ENCODE data around the gene CLMN.

The CLMN gene

DNA sequence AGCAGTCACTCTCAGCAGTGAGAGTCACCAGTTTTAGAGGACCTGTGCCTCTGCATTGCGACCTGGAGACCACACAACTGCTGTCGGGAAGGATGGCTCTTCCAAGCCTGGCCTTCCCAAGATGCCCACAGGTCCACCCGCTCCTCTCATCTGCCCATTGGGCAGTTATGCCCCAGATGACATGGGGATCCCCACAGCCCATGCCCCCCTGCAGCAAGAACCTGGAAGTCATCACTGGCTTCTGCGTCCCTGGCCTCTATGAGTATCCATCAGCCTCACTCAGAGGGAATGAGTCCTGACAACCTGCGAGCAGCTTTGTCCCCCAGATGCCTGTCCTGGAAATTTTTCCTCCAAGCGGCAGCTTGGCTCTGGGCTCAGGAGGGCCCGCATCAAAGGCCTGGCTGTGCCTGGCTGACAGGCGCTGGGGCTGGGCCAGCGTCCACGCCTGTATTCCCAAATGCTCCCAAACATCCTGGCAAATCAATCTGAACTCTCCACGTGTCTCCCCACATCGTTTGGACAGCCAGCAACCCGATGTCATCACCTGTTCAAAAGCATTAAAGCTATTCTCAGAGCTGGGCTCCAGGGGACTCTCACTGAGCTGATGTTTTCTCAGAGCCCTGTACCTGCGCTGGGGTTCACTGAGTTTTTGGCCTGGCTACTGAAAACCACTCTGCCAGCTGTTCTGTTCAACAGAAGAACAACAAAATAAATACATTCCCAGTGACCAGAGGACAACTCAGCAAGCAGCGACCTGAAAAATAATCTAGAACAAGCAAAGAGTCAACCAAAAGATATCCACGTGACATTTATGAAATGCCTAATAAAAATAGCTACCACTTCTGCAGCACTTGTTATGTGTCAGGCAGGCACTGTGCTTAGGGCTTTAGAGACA, 57.8 kb downstream of the CLMN start:
- H3K36me3 ChIP-seq (ENCODE audit: control insufficient read depth in 2 of 2, insufficient read depth in 2 of 2, low read length in 2 of 2) = no peaks in the 10 kb centered on the region
- no peak overlapping the region for H3K27ac ChIP-seq (ENCODE audit: low read length)
- no peak overlapping the region for H3K4me3 ChIP-seq (ENCODE audit: low read length in 2 of 2)
- H3K4me1 ChIP-seq (ENCODE audit: control insufficient read depth, insufficient read depth, low read length) = peaks cover 5% of the 10 kb centered on the region
- no peak overlapping the region for H3K9ac ChIP-seq (ENCODE audit: low read length in 2 of 2)
- peaks cover 0 to 2% of the 10 kb centered on the region in 2 donors for H3K27me3 ChIP-seq (ENCODE audit: control insufficient read depth in 1 of 2, insufficient read depth in 2 of 2, low read length in 2 of 2)
- H3K9me3 ChIP-seq (ENCODE audit: control insufficient read depth in 2 of 2, low read length in 2 of 2) = no peaks in the 10 kb centered on the region

DNA sequence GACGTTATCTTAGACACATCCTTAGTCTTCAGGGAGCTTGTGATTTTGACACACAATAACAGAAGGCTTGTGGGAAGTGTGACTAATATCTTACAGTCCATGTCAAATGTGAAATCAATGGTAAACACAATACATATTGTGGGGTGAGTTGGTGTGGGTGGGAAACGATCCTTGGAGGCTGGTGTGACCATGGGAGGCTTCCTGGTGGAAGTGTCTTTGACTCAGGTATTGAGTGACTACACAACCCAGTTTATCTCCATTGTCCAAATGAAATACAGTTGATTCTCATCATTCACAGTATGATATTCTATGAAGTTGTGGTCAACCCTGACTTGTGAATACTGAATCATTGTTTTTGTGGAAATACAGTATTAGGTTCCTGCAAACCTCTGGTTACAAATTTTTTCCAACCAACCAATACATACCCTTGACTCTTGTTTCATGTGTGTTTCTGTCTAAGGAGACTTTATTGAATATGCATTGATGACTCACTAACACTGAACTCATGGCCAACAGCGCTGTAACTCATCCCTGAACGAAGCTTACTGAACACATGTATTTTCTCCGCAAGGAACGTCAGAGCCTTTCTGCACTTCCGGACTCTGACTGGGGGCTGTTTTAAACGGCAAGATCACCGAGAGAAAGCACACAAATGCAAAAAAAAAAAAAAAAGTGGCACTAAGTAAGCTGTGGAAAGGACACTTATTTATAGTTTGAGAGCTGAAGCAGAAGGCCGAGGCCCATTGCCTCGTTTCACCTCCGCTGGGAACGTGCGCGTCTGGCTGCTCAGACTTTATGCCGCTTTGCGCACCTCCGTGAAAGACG, 59.0 kb downstream of the CLMN start:
- H3K27me3 ChIP-seq (ENCODE audit: control insufficient read depth in 1 of 2, insufficient read depth in 2 of 2, low read length in 2 of 2) = peaks cover 0 to 2% of the 10 kb centered on the region in 2 donors
- no peak overlapping the region for H3K9ac ChIP-seq (ENCODE audit: low read length in 2 of 2)
- H3K27ac ChIP-seq (ENCODE audit: low read length) = no peak overlapping the region
- no peaks in the 10 kb centered on the region for H3K36me3 ChIP-seq (ENCODE audit: control insufficient read depth in 2 of 2, insufficient read depth in 2 of 2, low read length in 2 of 2)
- H3K9me3 ChIP-seq (ENCODE audit: control insufficient read depth in 2 of 2, low read length in 2 of 2) = no peaks in the 10 kb centered on the region
- H3K4me3 ChIP-seq (ENCODE audit: low read length in 2 of 2) = no peak overlapping the region
- H3K4me1 ChIP-seq (ENCODE audit: control insufficient read depth, insufficient read depth, low read length) = peaks cover 5% of the 10 kb centered on the region

DNA sequence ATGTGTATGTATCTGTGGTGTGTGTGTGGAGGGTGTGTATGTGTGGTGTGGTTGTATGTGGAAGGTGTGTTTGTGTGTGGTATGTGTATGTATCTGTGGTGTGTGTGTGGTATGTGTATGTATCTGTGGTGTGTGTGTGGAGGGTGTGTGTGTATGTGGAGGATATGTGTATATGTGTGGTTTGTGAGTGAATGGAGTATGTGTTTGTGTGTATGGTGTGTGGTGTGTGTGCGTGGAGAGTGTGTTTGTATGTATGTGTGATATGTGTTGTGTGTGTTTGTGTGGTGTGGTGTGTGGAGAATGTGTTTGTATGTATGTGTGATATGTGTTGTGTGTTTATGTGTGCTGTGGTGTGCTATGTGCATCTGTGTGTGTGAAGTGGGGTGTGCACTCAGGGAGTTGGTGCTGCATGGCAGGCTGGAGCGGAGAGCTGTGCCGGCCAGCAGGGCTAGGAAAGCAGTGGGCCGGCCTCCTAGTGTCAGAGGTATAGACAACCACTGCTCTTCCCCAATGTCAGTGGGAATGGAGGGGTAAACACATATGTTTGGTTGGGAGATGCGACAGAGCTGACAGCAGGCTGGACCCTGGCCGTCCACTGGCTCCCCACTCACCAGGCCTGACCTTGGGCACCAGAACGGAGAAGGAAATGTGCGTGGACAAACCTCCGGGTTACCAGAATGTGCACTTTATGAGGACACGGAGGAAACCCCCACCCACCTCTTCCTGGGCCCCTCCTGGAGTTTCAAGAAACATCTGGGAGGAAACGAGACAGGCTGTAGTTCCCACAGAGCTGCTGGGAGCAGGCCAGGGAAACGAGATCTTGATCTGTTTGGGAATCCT, 60.7 kb downstream of the CLMN start:
- Histone ChIP-seq H3K4me1 (ENCODE audit: control insufficient read depth, insufficient read depth, low read length) (peaks cover 5% of the 10 kb centered on the region), H3K4me3 (ENCODE audit: low read length in 2 of 2) (no peak overlapping the region), H3K9ac (ENCODE audit: low read length in 2 of 2) (no peak overlapping the region), H3K27me3 (ENCODE audit: control insufficient read depth in 1 of 2, insufficient read depth in 2 of 2, low read length in 2 of 2) (peaks cover 0 to 2% of the 10 kb centered on the region in 2 donors), H3K9me3 (ENCODE audit: control insufficient read depth in 2 of 2, low read length in 2 of 2) (no peaks in the 10 kb centered on the region), H3K27ac (ENCODE audit: low read length) (no peak overlapping the region), H3K36me3 (ENCODE audit: control insufficient read depth in 2 of 2, insufficient read depth in 2 of 2, low read length in 2 of 2) (no peaks in the 10 kb centered on the region)

DNA sequence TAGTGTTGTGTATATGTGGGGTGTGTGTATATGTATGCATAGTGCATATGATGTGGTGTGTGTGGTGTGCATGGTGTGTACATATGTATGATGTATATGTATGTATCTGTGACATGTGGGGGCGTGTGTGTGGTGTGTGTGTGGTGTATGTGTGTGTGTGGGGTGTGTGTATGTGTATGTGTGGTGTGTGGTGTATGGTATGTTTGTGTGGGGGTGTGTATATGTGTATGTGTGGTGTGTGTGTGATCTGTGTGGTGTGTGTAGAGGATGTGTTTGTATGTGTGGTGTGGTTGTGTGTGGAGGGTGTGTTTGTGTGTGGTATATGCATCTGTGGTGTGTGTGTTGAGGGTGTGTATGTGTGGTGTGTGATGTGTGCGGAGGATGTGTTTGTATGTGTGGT, 61.6 kb downstream of the CLMN start:
- Histone ChIP-seq H3K9me3 (ENCODE audit: control insufficient read depth in 2 of 2, low read length in 2 of 2) (no peaks in the 10 kb centered on the region), H3K27ac (ENCODE audit: low read length) (no peak overlapping the region), H3K4me3 (ENCODE audit: low read length in 2 of 2) (no peak overlapping the region), H3K27me3 (ENCODE audit: control insufficient read depth in 1 of 2, insufficient read depth in 2 of 2, low read length in 2 of 2) (peaks cover 0 to 2% of the 10 kb centered on the region in 2 donors), H3K4me1 (ENCODE audit: control insufficient read depth, insufficient read depth, low read length) (peaks cover 5% of the 10 kb centered on the region), H3K9ac (ENCODE audit: low read length in 2 of 2) (no peak overlapping the region), H3K36me3 (ENCODE audit: control insufficient read depth in 2 of 2, insufficient read depth in 2 of 2, low read length in 2 of 2) (no peaks in the 10 kb centered on the region)

DNA sequence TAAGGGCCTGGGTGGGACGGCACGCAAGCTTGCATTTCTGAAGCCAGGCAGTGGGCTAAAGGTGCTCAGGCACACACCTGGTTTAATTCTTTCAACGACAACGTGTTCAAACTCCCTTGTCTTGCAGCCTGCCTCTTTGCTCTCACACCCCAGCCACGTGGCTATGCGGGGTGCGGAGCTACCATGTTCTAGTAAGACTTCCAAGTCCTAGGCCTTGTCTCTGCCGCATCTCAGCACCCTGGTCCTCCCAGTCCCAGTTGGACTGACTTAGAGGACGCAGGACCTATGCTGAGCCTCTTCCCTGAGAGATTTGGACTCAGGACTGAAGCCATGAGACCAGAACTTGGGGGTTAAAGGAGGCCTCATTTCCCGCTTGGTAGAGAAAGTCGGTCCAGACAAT, 62.2 kb downstream of the CLMN start:
- Histone ChIP-seq H3K36me3 (ENCODE audit: control insufficient read depth in 2 of 2, insufficient read depth in 2 of 2, low read length in 2 of 2) (no peaks in the 10 kb centered on the region), H3K9ac (ENCODE audit: low read length in 2 of 2) (no peak overlapping the region), H3K27ac (ENCODE audit: low read length) (no peak overlapping the region), H3K4me3 (ENCODE audit: low read length in 2 of 2) (no peak overlapping the region), H3K4me1 (ENCODE audit: control insufficient read depth, insufficient read depth, low read length) (peaks cover 5% of the 10 kb centered on the region), H3K9me3 (ENCODE audit: control insufficient read depth in 2 of 2, low read length in 2 of 2) (no peaks in the 10 kb centered on the region), H3K27me3 (ENCODE audit: control insufficient read depth in 1 of 2, insufficient read depth in 2 of 2, low read length in 2 of 2) (peaks cover 0 to 2% of the 10 kb centered on the region in 2 donors)

DNA sequence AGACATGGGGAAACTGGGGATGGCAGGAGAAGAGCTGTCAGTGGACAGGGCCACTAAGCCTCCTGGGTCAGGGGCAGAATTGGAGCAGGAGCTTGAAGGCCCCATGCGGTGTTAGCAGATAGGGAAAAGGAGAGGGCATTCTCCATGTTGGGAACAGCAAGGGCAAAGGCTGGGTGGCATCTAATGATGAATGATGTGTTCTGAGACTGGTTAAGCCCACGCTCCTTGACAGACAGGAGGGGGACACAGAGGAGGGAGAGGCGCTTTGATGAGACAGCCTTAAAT, 63.0 kb downstream of the CLMN start:
- H3K4me1 ChIP-seq (ENCODE audit: control insufficient read depth, insufficient read depth, low read length) = peaks cover 5% of the 10 kb centered on the region

DNA sequence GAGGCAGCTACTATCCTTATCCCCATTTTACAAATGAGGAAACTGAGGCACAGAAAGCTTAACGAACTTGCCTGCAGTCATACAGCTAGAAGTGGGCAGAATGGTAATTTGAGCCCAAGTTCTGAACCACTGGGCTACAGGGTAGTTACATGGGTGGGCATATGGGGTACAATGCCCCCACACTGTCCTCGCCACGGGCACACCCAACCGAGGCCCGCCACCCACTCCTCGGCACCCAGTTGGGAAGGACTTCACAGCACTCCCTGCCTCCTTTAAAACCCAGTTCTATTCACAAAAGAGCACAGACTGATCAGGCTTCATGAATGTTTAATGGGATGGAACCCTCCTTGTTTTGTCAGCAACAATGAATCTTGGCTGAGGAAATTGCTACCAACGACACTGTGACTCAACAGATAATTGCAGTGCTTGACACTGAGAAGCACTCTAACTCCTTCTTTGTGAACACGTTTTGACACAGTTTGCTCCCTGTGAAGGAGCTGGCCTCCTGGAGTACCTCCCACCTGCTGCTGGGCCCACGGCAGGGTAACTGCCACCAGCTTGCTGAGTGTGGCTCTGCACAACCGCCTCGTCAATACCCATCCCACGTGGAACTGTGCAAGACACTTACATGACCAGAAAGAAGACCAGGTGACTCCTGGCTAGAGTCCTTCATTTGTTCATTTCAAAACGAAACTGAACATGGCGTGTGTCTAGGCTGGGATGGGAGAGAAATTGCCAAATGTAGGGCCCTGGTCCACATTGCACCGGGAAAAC, 63.5 kb downstream of the CLMN start:
- Histone ChIP-seq H3K27me3 (ENCODE audit: control insufficient read depth in 1 of 2, insufficient read depth in 2 of 2, low read length in 2 of 2) (peaks cover 0 to 2% of the 10 kb centered on the region in 2 donors), H3K4me3 (ENCODE audit: low read length in 2 of 2) (no peak overlapping the region), H3K9ac (ENCODE audit: low read length in 2 of 2) (no peak overlapping the region), H3K9me3 (ENCODE audit: control insufficient read depth in 2 of 2, low read length in 2 of 2) (no peaks in the 10 kb centered on the region), H3K36me3 (ENCODE audit: control insufficient read depth in 2 of 2, insufficient read depth in 2 of 2, low read length in 2 of 2) (no peaks in the 10 kb centered on the region), H3K27ac (ENCODE audit: low read length) (no peak overlapping the region), H3K4me1 (ENCODE audit: control insufficient read depth, insufficient read depth, low read length) (peaks cover 4% of the 10 kb centered on the region)

More for the DNA sequence above, 63.0 kb downstream of the CLMN start:
- H3K4me3 ChIP-seq (ENCODE audit: low read length in 2 of 2) = no peak overlapping the region
- no peaks in the 10 kb centered on the region for H3K9me3 ChIP-seq (ENCODE audit: control insufficient read depth in 2 of 2, low read length in 2 of 2)
- H3K27ac ChIP-seq (ENCODE audit: low read length) = no peak overlapping the region
- peaks cover 0 to 2% of the 10 kb centered on the region in 2 donors for H3K27me3 ChIP-seq (ENCODE audit: control insufficient read depth in 1 of 2, insufficient read depth in 2 of 2, low read length in 2 of 2)
- H3K9ac ChIP-seq (ENCODE audit: low read length in 2 of 2) = no peak overlapping the region
- no peaks in the 10 kb centered on the region for H3K36me3 ChIP-seq (ENCODE audit: control insufficient read depth in 2 of 2, insufficient read depth in 2 of 2, low read length in 2 of 2)

DNA sequence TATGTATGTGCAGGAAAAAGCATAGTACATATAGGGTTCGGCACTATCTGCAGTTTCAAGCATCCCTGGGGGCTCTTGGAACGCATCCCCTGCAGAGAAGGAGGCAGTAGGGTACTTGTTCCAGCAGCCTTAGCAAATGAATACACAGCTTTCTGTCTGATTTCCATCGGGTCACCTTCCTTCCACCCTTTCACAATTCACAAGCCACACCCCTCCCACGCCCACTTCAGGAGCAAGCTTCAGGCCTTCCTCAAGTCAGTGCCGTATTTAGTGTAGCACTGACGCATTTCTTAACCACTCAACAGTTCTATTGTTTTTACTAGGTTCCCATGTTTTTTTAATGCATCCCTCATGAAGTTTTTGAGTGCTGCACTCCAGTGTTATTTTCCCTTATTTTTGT, 64.2 kb downstream of the CLMN start:
- H3K27ac ChIP-seq (ENCODE audit: low read length) = no peak overlapping the region
- no peaks in the 10 kb centered on the region for H3K9me3 ChIP-seq (ENCODE audit: control insufficient read depth in 2 of 2, low read length in 2 of 2)
- H3K27me3 ChIP-seq (ENCODE audit: control insufficient read depth in 1 of 2, insufficient read depth in 2 of 2, low read length in 2 of 2) = peaks cover 0 to 2% of the 10 kb centered on the region in 2 donors
- H3K4me3 ChIP-seq (ENCODE audit: low read length in 2 of 2) = no peak overlapping the region
- no peak overlapping the region for H3K9ac ChIP-seq (ENCODE audit: low read length in 2 of 2)
- H3K4me1 ChIP-seq (ENCODE audit: control insufficient read depth, insufficient read depth, low read length) = peaks cover 2% of the 10 kb centered on the region
- no peaks in the 10 kb centered on the region for H3K36me3 ChIP-seq (ENCODE audit: control insufficient read depth in 2 of 2, insufficient read depth in 2 of 2, low read length in 2 of 2)

DNA sequence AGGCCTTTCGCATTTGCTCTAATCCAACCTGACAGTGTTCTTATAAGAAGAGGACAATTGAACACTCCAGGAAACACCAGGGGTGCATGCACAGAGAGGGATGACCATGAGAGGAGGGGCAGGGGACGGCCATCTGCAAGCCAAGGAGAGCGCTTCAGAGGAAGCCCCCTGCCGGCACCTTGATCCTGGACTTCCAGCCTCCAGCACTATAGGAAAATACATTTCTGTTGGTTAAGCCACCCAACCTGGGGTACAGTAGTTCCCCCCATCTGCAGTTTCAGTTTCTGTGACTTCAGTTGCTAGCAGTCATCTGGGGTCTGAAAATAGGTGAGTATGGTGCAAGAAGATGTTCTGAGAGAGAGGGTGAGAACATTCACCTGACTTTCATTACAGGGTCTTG, 64.7 kb downstream of the CLMN start:
- H3K27ac ChIP-seq (ENCODE audit: low read length) = no peak overlapping the region
- peaks cover 0 to 2% of the 10 kb centered on the region in 2 donors for H3K27me3 ChIP-seq (ENCODE audit: control insufficient read depth in 1 of 2, insufficient read depth in 2 of 2, low read length in 2 of 2)
- no peaks in the 10 kb centered on the region for H3K36me3 ChIP-seq (ENCODE audit: control insufficient read depth in 2 of 2, insufficient read depth in 2 of 2, low read length in 2 of 2)
- H3K9ac ChIP-seq (ENCODE audit: low read length in 2 of 2) = no peak overlapping the region
- no peaks in the 10 kb centered on the region for H3K9me3 ChIP-seq (ENCODE audit: control insufficient read depth in 2 of 2, low read length in 2 of 2)
- peaks cover 2% of the 10 kb centered on the region for H3K4me1 ChIP-seq (ENCODE audit: control insufficient read depth, insufficient read depth, low read length)
- no peak overlapping the region for H3K4me3 ChIP-seq (ENCODE audit: low read length in 2 of 2)

DNA sequence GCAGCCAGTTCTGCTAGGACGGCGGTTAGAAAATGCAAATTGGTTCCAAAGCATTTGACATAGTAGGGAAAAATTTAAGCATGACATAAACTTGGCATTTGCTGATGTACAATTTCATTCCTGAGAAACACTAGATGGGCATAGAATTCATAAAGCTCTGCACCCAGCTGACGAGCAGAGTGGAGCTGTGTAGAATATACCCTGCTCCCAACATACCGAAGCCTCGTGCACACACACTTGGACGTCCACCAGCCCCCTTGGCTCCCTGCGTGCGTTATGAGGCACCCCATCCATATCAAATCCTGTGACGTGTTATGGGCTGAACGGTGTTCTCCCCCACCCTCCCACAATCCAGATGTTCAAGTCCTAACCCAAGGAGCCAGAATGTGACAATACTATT, 65.4 kb downstream of the CLMN start:
- Histone ChIP-seq H3K9ac (ENCODE audit: low read length in 2 of 2) (no peak overlapping the region), H3K27ac (ENCODE audit: low read length) (no peak overlapping the region), H3K4me1 (ENCODE audit: control insufficient read depth, insufficient read depth, low read length) (no peaks in the 10 kb centered on the region), H3K9me3 (ENCODE audit: control insufficient read depth in 2 of 2, low read length in 2 of 2) (no peaks in the 10 kb centered on the region), H3K36me3 (ENCODE audit: control insufficient read depth in 2 of 2, insufficient read depth in 2 of 2, low read length in 2 of 2) (no peaks in the 10 kb centered on the region), H3K27me3 (ENCODE audit: control insufficient read depth in 1 of 2, insufficient read depth in 2 of 2, low read length in 2 of 2) (peaks cover 0 to 2% of the 10 kb centered on the region in 2 donors), H3K4me3 (ENCODE audit: low read length in 2 of 2) (no peak overlapping the region)

Data from stomach smooth muscle (tissue), 2 donors.